H9 (cell line): Measurements from ENCODE around the gene TMEM178B. TPM values are rescaled to one million over a fixed set of nuclear protein-coding genes. Genes with fewer than 3 reads are reported as not detected.
"Not testable (repeated sequence)": the region's sequence is repeated elsewhere in the genome, so short reads cannot be mapped to it uniquely, and the experiment has no call there.

Experiments
- DNase-seq: peaks from one replicate; pipeline ENCODE4 v3.0.0-alpha.2; 2017
- H2AFZ ChIP-seq: one replicate; pipeline ENCODE4 v1.6.1; 2013; ENCODE audit warnings: mild to moderate bottlenecking, low read length, control low read depth, moderate library complexity
- H2AK5ac ChIP-seq: 2 replicates; pipeline ENCODE4 v1.6.1; 2013; ENCODE audit warnings: low read length, control low read depth, mixed read lengths; ENCODE audit not compliant: insufficient read length
- H2BK120ac ChIP-seq: one replicate; pipeline ENCODE4 v1.6.1; 2013; ENCODE audit warnings: low read depth, mild to moderate bottlenecking, low read length, control low read depth, inconsistent platforms; ENCODE audit not compliant: poor library complexity, severe bottlenecking
- H2BK12ac ChIP-seq: 2 replicates; pipeline ENCODE4 v1.6.1; 2013; ENCODE audit warnings: low read length, control low read depth, mixed read lengths, low read depth; ENCODE audit not compliant: insufficient read length
- H2BK15ac ChIP-seq: 2 replicates; pipeline ENCODE4 v1.6.1; 2013; ENCODE audit warnings: low read depth, low read length, control low read depth
- H2BK20ac ChIP-seq: one replicate; pipeline ENCODE4 v1.6.1; 2013; ENCODE audit warnings: low read depth, mild to moderate bottlenecking, low read length, control low read depth, inconsistent platforms; ENCODE audit not compliant: poor library complexity, severe bottlenecking
- H2BK5ac ChIP-seq: 2 replicates; pipeline ENCODE4 v1.6.1; 2013; ENCODE audit warnings: low read length, control low read depth, mixed read lengths; ENCODE audit not compliant: insufficient read length
- H3K14ac ChIP-seq: 2 replicates; pipeline ENCODE4 v1.6.1; 2013; ENCODE audit warnings: low read length, control low read depth; ENCODE audit not compliant: insufficient read depth
- H3K18ac ChIP-seq: 2 replicates; pipeline ENCODE4 v1.6.1; 2013; ENCODE audit warnings: low read depth, mild to moderate bottlenecking, mixed read lengths, low read length, control low read depth; ENCODE audit not compliant: insufficient read length
- H3K23ac ChIP-seq: 2 replicates; pipeline ENCODE4 v1.6.1; 2013; ENCODE audit warnings: low read length, control low read depth, mixed read lengths, low read depth; ENCODE audit not compliant: insufficient read length
- H3K23me2 ChIP-seq: 2 replicates; pipeline ENCODE4 v1.6.1; 2013; ENCODE audit warnings: low read depth, mild to moderate bottlenecking, mixed read lengths, low read length, control low read depth; ENCODE audit not compliant: insufficient read length, poor library complexity, severe bottlenecking
- H3K27ac ChIP-seq: 2 replicates; pipeline ENCODE4 v1.5.1; 2013; ENCODE audit warnings: low read length, control low read depth, mixed read lengths, low read depth; ENCODE audit not compliant: insufficient read length
- H3K27me3 ChIP-seq: 2 replicates; pipeline ENCODE4 v1.6.1; 2013; ENCODE audit warnings: low read length, control low read depth, inconsistent platforms; ENCODE audit not compliant: insufficient read depth
- H3K4ac ChIP-seq: 2 replicates; pipeline ENCODE4 v1.6.1; 2013; ENCODE audit warnings: low read depth, mild to moderate bottlenecking, control low read depth, inconsistent platforms, low read length, moderate library complexity
- H3K4me1 ChIP-seq: 2 replicates; pipeline ENCODE4 v1.6.1; 2013; ENCODE audit warnings: low read length, control low read depth, inconsistent platforms; ENCODE audit not compliant: insufficient read depth
- H3K4me2 ChIP-seq: 2 replicates; pipeline ENCODE4 v1.6.1; 2013; ENCODE audit warnings: low read length, control low read depth, mixed read lengths; ENCODE audit not compliant: insufficient read length, insufficient read depth
- H3K56ac ChIP-seq: 2 replicates; pipeline ENCODE4 v1.6.1; 2013; ENCODE audit warnings: low read depth, mild to moderate bottlenecking, mixed read lengths, low read length, control low read depth; ENCODE audit not compliant: insufficient read length
- H3K79me1 ChIP-seq: 2 replicates; pipeline ENCODE4 v1.6.1; 2013; ENCODE audit warnings: low read depth, mild to moderate bottlenecking, moderate library complexity, low read length, control low read depth, inconsistent platforms; ENCODE audit not compliant: insufficient read depth, poor library complexity, severe bottlenecking
- H3K79me2 ChIP-seq: 2 replicates; pipeline ENCODE4 v1.6.1; 2013; ENCODE audit warnings: low read length, control low read depth, inconsistent platforms; ENCODE audit not compliant: insufficient read depth
- H3K9ac ChIP-seq: 2 replicates; pipeline ENCODE4 v1.6.1; 2013; ENCODE audit warnings: low read length, control low read depth, mixed read lengths; ENCODE audit not compliant: insufficient read length; ENCODE audit errors: extremely low read depth
- H3K9me3 ChIP-seq: one replicate; pipeline ENCODE4 v1.6.1; 2013; ENCODE audit warnings: low read depth, low read length, inconsistent platforms; ENCODE audit not compliant: control insufficient read depth
- H3T11ph ChIP-seq: one replicate; pipeline ENCODE4 v1.6.1; 2013; ENCODE audit warnings: mild to moderate bottlenecking, low read length, control low read depth, inconsistent platforms
- H4K20me1 ChIP-seq: one replicate; pipeline ENCODE4 v1.6.1; 2013; ENCODE audit not compliant: control insufficient read depth, insufficient read length, insufficient read depth
- H4K5ac ChIP-seq: 2 replicates; pipeline ENCODE4 v1.6.1; 2013; ENCODE audit warnings: low read depth, mild to moderate bottlenecking, mixed read lengths, low read length, control low read depth; ENCODE audit not compliant: insufficient read length
- H4K8ac ChIP-seq: replicated peaks from 2 replicates; pipeline ENCODE4 v1.6.1; 2013; ENCODE audit warnings: low read length, control low read depth, mixed read lengths, low read depth; ENCODE audit not compliant: insufficient read length
- H4K91ac ChIP-seq: 2 replicates; pipeline ENCODE4 v1.6.1; 2013; ENCODE audit warnings: low read depth, mild to moderate bottlenecking, moderate library complexity, mixed read lengths, low read length, control low read depth; ENCODE audit not compliant: insufficient read length
- H3K27ac Mint-ChIP-seq, 3 experiments: 2 replicates in 2 of 3; 3 replicates in 1 of 3; pipeline ENCODE4 v1.8.0; 2020 to 2021; ENCODE audit warnings: mixed read lengths in 3 of 3, mild to moderate bottlenecking in 1 of 3, moderate library complexity in 1 of 3
- H3K27me3 Mint-ChIP-seq: 2 replicates; pipeline ENCODE4 v1.8.0; 2021; ENCODE audit warnings: low read depth, mild to moderate bottlenecking, moderate library complexity, mixed read lengths
- H3K36me3 Mint-ChIP-seq, 3 experiments: 2 replicates in 2 of 3; 3 replicates in 1 of 3; pipeline ENCODE4 v1.8.0; 2020 to 2021; ENCODE audit warnings: low read depth in 3 of 3, mixed read lengths in 3 of 3; ENCODE audit not compliant: insufficient read depth in 1 of 3
- H3K4me1 Mint-ChIP-seq, 2 experiments: 2 replicates each; pipeline ENCODE4 v1.8.0; 2020; ENCODE audit warnings: mixed read lengths in 2 of 2
- H3K4me3 Mint-ChIP-seq, 2 experiments: 2 replicates in 1 of 2; 3 replicates in 1 of 2; pipeline ENCODE4 v1.8.0; 2020 to 2021; ENCODE audit warnings: mild to moderate bottlenecking in 2 of 2, mixed read lengths in 2 of 2, moderate library complexity in 1 of 2
- H3K9me3 Mint-ChIP-seq, 2 experiments: 2 replicates in 1 of 2; 3 replicates in 1 of 2; pipeline ENCODE4 v1.8.0; 2020; ENCODE audit warnings: mild to moderate bottlenecking in 2 of 2, mixed read lengths in 2 of 2, moderate library complexity in 1 of 2
- WGBS: extraction: QIAGEN DNeasy Blood & Tissue Kit; methylation state at CpG from one replicate; pipeline ENCODE4 v1.1.7; 2013; ENCODE audit warnings: missing lambda C conversion rate, low lambda C conversion rate, mixed read lengths; ENCODE audit not compliant: insufficient read length; ENCODE audit errors: extremely low coverage; 5-methylcytosine and 5-hydroxymethylcytosine counted together
- total RNA-seq: library from RNA; stranded (reverse); gene quantifications from 2 replicates; pipeline ENCODE4 v1.2.1, GENCODE V29; 2021
- TF ChIP-seq, protein P1 (sequence below): fragments of 200-600 bp; sonication (generic); conservative IDR thresholded peaks from 3 replicates; pipeline ENCODE4 v1.8.0; 2021; ENCODE audit warnings: antibody characterized with exemption, mild to moderate bottlenecking

The TMEM178B gene
- total RNA-seq, 1 experiment from 2014 or later = 11.3 TPM

DNA sequence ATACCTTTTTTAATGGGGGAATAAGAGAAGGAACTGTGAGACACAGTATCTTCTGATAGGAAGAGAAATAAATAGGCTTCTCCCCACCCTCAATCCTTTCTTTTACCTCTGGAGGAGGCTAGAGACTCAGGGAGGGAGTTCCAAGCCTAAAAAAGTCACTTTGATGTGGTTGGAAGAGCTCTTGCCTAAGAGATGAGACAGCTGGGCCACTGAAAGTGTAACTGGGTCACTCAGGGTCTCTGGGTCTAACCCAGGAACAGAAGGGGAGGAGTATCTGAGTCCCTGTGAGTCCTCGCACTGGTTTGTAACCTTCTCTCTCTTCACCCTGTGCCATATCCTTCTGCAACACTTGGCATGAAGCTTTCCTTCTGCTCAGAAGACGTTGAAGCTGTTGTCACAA, 254.4 kb downstream of the TMEM178B start:
- no CpG with 5 or more reads among the region's 2 CpGs for WGBS

GRCh38 chr7:141330285-141330684, 256.4 kb downstream of the TMEM178B start:
- H4K5ac ChIP-seq = not testable (repeated sequence)

More for the DNA sequence above, 254.4 kb downstream of the TMEM178B start:
- Histone ChIP-seq H3K4me2 (no peak overlapping the region), H2BK120ac (no peak overlapping the region), H3K14ac (no peak overlapping the region), H2BK20ac (no peak overlapping the region), H3K79me1 (no peaks in the 10 kb centered on the region), H2BK5ac (no peak overlapping the region), H3K23me2 (no peaks in the 10 kb centered on the region), H3K9me3 (no peaks in the 10 kb centered on the region), H3K9ac (no peak overlapping the region), H4K5ac (no peak overlapping the region), H2AK5ac (no peak overlapping the region), H3K4me1 (peaks cover 16% of the 10 kb centered on the region), H3K79me2 (no peaks in the 10 kb centered on the region), H3T11ph (no peak overlapping the region), H2AFZ (no peak overlapping the region), H2BK15ac (no peak overlapping the region), H3K56ac (no peak overlapping the region), H3K27me3 (no peaks in the 10 kb centered on the region), H4K8ac (no peak overlapping the region), H3K18ac (no peak overlapping the region), H3K23ac (no peak overlapping the region), H4K91ac (no peak overlapping the region), H4K20me1 (no peaks in the 10 kb centered on the region), H2BK12ac (no peak overlapping the region), H3K4ac (no peak overlapping the region), H3K27ac (no peak overlapping the region)
- no peak for DNase-seq
- TF ChIP-seq, protein P1, sequence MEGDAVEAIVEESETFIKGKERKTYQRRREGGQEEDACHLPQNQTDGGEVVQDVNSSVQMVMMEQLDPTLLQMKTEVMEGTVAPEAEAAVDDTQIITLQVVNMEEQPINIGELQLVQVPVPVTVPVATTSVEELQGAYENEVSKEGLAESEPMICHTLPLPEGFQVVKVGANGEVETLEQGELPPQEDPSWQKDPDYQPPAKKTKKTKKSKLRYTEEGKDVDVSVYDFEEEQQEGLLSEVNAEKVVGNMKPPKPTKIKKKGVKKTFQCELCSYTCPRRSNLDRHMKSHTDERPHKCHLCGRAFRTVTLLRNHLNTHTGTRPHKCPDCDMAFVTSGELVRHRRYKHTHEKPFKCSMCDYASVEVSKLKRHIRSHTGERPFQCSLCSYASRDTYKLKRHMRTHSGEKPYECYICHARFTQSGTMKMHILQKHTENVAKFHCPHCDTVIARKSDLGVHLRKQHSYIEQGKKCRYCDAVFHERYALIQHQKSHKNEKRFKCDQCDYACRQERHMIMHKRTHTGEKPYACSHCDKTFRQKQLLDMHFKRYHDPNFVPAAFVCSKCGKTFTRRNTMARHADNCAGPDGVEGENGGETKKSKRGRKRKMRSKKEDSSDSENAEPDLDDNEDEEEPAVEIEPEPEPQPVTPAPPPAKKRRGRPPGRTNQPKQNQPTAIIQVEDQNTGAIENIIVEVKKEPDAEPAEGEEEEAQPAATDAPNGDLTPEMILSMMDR = no peak
- Mint-ChIP-seq H3K36me3 (no peaks in the 10 kb centered on the region), H3K9me3 (no peaks in the 10 kb centered on the region; a peak in 2 of 5 replicates), H3K27me3 (no peaks in the 10 kb centered on the region), H3K4me3 (no peak overlapping the region), H3K27ac (no peak overlapping the region), H3K4me1 (peaks cover 28 to 29% of the 10 kb centered on the region in 2 experiments)

More at GRCh38 chr7:141330285-141330684, 256.4 kb downstream of the TMEM178B start:
- not testable (repeated sequence) for H2BK12ac ChIP-seq, H4K91ac ChIP-seq, H3K4me3 Mint-ChIP-seq, H3K14ac ChIP-seq, H2AK5ac ChIP-seq, H3K27ac Mint-ChIP-seq, H4K20me1 ChIP-seq, H3K79me2 ChIP-seq, DNase-seq, H4K8ac ChIP-seq, H3K27ac ChIP-seq, H3K4me2 ChIP-seq, H3K9me3 ChIP-seq, H3K4me1 ChIP-seq, H3K23me2 ChIP-seq, H3K9me3 Mint-ChIP-seq, H2BK120ac ChIP-seq, H3K23ac ChIP-seq, H3K18ac ChIP-seq, H2AFZ ChIP-seq, H3K27me3 ChIP-seq, H3K56ac ChIP-seq, H3K9ac ChIP-seq, H3K79me1 ChIP-seq, H3K4ac ChIP-seq, H2BK20ac ChIP-seq, H3K27me3 Mint-ChIP-seq, H3T11ph ChIP-seq, H2BK15ac ChIP-seq, H2BK5ac ChIP-seq, H3K36me3 Mint-ChIP-seq
- peaks cover 16 to 19% of the 10 kb centered on the region in 2 experiments for H3K4me1 Mint-ChIP-seq
- WGBS = no CpG with 5 or more reads among the region's 2 CpGs
